Smooth muscle cell (in vitro differentiated cells): ENCODE results near the gene STK10. TPM values are rescaled to one million over a fixed set of nuclear protein-coding genes. Genes with fewer than 3 reads are reported as not detected.

Experiments
- DNase-seq: peaks from one replicate; lab custom pipeline; 2025; ENCODE audit not compliant: unreplicated experiment; lab: John Stamatoyannopoulos, UW
- H2AFZ ChIP-seq: fragments of 200-600 bp; sonication (generic); 2 replicates; pipeline ENCODE4 v1.6.0; 2016; ENCODE audit warnings: antibody characterized with exemption, low read depth, mild to moderate bottlenecking
- H3F3A ChIP-seq: fragments of 200-600 bp; sonication (generic); 2 replicates; pipeline ENCODE4 v1.6.0; 2017; ENCODE audit warnings: antibody characterized with exemption, low read depth
- H3K27ac ChIP-seq: fragments of 200-600 bp; sonication (generic); 2 replicates; pipeline ENCODE4 v1.5.1; 2016; ENCODE audit warnings: low read depth, mild to moderate bottlenecking
- H3K27me3 ChIP-seq: fragments of 200-600 bp; sonication (generic); 2 replicates; pipeline ENCODE4 v1.6.1; 2016; ENCODE audit warnings: low read depth, mild to moderate bottlenecking
- H3K36me3 ChIP-seq: fragments of 200-600 bp; sonication (generic); 2 replicates; pipeline ENCODE4 v1.5.1; 2016; ENCODE audit warnings: low read depth
- H3K4me1 ChIP-seq: fragments of 200-600 bp; sonication (generic); 2 replicates; pipeline ENCODE4 v1.5.1; 2016; ENCODE audit warnings: low read depth
- H3K4me2 ChIP-seq: fragments of 200-600 bp; sonication (generic); 2 replicates; pipeline ENCODE4 v1.6.0; 2016; ENCODE audit warnings: mild to moderate bottlenecking
- H3K4me3 ChIP-seq: fragments of 200-600 bp; sonication (generic); 2 replicates; pipeline ENCODE4 v1.5.1; 2016; ENCODE audit warnings: mild to moderate bottlenecking
- H3K79me2 ChIP-seq: fragments of 200-600 bp; sonication (generic); 2 replicates; pipeline ENCODE4 v1.6.0; 2016; ENCODE audit warnings: low read depth, mild to moderate bottlenecking
- H3K9ac ChIP-seq: fragments of 200-600 bp; sonication (generic); 2 replicates; pipeline ENCODE4 v1.6.0; 2016; ENCODE audit warnings: low read depth
- H3K9me3 ChIP-seq: fragments of 200-600 bp; sonication (generic); replicated peaks from 2 replicates; pipeline ENCODE4 v1.5.1; 2016; ENCODE audit warnings: low read depth
- H4K20me1 ChIP-seq: fragments of 200-600 bp; sonication (generic); 2 replicates; pipeline ENCODE4 v1.6.0; 2016; ENCODE audit warnings: low read depth
- WGBS: methylation state at CpG from one replicate; pipeline ENCODE4 v1.1.7; 2016; ENCODE audit warnings: low lambda C conversion rate; 5-methylcytosine and 5-hydroxymethylcytosine counted together
- polyA plus RNA-seq: library from polyadenylated mRNA; unstranded; fragments of >200 nt; fragmentation: Nextera tagmentation; extraction: Ambion mirVana; gene quantifications from 2 replicates; pipeline ENCODE4 v1.2.1, GENCODE V29; 2016
- total RNA-seq: library from RNA; depleted of rRNA; stranded (reverse); fragments of >200 nt; gene quantifications from 2 replicates; pipeline ENCODE4 v1.2.3, GENCODE V29; 2014
- TF ChIP-seq, protein P1 (sequence below): fragments of 200-600 bp; sonication (generic); IDR thresholded peaks from 2 replicates; pipeline ENCODE4 v1.5.1; 2017; ENCODE audit warnings: borderline replicate concordance, mild to moderate bottlenecking, antibody characterized with exemption; ENCODE audit not compliant: insufficient read depth, poor library complexity, severe bottlenecking

Gene STK10
- total and polyA plus RNA-seq, 2 experiments from 2014 or later: 10.7 to 26.0 TPM

DNA sequence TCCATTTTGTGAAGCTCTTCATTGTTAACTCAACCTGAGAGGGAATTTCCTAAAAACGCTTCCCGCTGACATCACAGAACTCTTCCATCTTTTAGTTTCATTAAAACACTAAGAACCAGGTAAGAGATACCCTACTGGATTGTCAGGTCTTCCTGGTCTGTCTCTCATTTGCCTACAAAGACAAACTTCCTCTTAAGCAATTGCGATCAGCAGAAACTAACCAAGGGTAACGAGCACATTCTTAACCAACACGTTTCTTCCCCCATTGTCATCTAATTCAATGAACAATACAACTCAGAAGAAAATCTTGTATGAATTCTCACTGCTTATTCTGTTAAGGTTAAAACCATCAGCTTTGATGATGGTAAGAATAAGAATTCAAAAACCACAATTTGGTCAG lies 188.1 kb downstream of the STK10 start:
- TF ChIP-seq, protein P1, sequence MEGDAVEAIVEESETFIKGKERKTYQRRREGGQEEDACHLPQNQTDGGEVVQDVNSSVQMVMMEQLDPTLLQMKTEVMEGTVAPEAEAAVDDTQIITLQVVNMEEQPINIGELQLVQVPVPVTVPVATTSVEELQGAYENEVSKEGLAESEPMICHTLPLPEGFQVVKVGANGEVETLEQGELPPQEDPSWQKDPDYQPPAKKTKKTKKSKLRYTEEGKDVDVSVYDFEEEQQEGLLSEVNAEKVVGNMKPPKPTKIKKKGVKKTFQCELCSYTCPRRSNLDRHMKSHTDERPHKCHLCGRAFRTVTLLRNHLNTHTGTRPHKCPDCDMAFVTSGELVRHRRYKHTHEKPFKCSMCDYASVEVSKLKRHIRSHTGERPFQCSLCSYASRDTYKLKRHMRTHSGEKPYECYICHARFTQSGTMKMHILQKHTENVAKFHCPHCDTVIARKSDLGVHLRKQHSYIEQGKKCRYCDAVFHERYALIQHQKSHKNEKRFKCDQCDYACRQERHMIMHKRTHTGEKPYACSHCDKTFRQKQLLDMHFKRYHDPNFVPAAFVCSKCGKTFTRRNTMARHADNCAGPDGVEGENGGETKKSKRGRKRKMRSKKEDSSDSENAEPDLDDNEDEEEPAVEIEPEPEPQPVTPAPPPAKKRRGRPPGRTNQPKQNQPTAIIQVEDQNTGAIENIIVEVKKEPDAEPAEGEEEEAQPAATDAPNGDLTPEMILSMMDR: no peak
- no peak overlapping the region for H3K9ac ChIP-seq
- 67% methylated on average over 5 of the region's 5 CpGs for WGBS
- no peak overlapping the region for H3K4me3 ChIP-seq
- peaks cover 100% of the 10 kb centered on the region for H4K20me1 ChIP-seq
- no peaks in the 10 kb centered on the region for H3K9me3 ChIP-seq
- peaks cover 2% of the 10 kb centered on the region for H3F3A ChIP-seq
- H3K4me2 ChIP-seq: no peak overlapping the region
- H3K4me1 ChIP-seq: peaks cover 35% of the 10 kb centered on the region
- no peak for DNase-seq
- peaks cover 100% of the 10 kb centered on the region for H3K79me2 ChIP-seq
- no peak overlapping the region for H2AFZ ChIP-seq
- H3K27ac ChIP-seq: no peak overlapping the region
- H3K27me3 ChIP-seq: no peaks in the 10 kb centered on the region
- H3K36me3 ChIP-seq: no peaks in the 10 kb centered on the region

DNA sequence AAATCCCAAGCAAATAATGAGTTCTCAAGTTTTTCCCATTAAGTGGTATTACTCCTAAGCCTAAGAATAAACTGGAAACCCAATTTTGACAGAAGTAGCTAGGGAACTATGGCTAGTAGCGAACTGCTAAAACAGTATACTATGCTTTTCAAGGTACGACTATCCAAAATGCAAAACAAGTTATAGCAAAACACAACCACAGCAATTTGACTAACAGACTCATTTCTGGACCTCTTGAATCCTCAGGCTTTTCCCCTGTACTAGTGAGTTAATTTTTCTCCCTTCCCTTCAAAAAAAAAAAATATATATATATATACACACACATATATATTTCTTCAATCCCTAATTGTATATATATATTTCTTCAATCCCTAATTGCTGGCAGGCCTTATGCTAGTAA lies 188.9 kb downstream of the STK10 start:
- Histone ChIP-seq H3K36me3 (no peaks in the 10 kb centered on the region), H3K4me1 (peaks cover 27% of the 10 kb centered on the region), H4K20me1 (peaks cover 100% of the 10 kb centered on the region), H3K27ac (no peak overlapping the region), H2AFZ (no peak overlapping the region), H3F3A (no peaks in the 10 kb centered on the region), H3K9ac (no peak overlapping the region), H3K79me2 (peaks cover 100% of the 10 kb centered on the region), H3K27me3 (no peaks in the 10 kb centered on the region), H3K9me3 (no peaks in the 10 kb centered on the region), H3K4me2 (no peak overlapping the region), H3K4me3 (no peak overlapping the region)
- TF ChIP-seq, protein P1: no peak
- 93% methylated on average over 2 of the region's 2 CpGs for WGBS
- no peak for DNase-seq

DNA sequence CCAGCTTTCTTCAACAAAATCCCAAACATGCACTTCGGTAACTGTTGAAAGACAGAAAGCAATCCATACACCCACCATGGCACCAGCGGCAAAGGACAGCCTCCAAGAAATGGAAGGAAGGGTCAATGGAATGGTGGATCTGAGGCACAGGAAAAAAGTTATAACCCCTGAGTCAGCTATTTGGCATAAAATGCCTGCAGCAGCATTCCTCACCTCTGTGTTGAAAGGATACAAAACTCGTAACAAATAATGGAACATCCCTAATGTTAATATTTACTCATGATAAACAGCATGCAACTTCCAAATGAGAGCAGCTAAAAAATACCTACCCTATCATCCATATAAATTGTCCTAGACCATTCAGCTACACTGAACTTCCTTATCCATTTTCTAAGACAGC lies 191.0 kb downstream of the STK10 start:
- Histone ChIP-seq H2AFZ (no peak overlapping the region), H3F3A (no peaks in the 10 kb centered on the region), H4K20me1 (peaks cover 100% of the 10 kb centered on the region), H3K9ac (no peak overlapping the region), H3K27ac (no peak overlapping the region), H3K79me2 (peaks cover 100% of the 10 kb centered on the region), H3K4me1 (peaks cover 18% of the 10 kb centered on the region), H3K27me3 (no peaks in the 10 kb centered on the region), H3K4me2 (no peak overlapping the region), H3K4me3 (no peak overlapping the region), H3K36me3 (no peaks in the 10 kb centered on the region), H3K9me3 (no peaks in the 10 kb centered on the region)
- no peak for DNase-seq
- TF ChIP-seq, protein P1: no peak
- WGBS: 63% methylated on average over 3 of the region's 3 CpGs

DNA sequence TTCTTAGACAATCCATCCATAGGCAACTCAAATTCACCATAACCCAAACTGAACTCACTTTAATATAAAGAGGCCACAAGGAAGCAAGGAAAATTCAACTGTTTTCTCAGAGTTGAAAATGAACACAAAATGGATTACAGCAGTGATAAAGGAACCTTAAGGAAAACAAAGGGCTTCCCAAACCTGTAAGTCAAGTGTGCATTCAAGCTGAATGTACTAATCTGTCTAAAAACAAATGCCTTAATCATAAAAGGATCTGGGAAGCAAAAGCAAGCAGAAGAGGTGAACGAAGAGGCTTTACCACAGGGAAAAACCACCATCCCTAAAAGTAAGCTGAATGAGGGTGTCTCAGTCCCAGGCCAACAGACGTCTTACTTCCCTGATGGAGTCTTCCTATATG lies 195.2 kb downstream of the STK10 start:
- Histone ChIP-seq H3K27ac (no peak overlapping the region), H3K79me2 (peaks cover 97% of the 10 kb centered on the region), H4K20me1 (peaks cover 100% of the 10 kb centered on the region), H3F3A (no peaks in the 10 kb centered on the region), H3K36me3 (no peaks in the 10 kb centered on the region), H3K9me3 (no peaks in the 10 kb centered on the region), H3K4me1 (no peaks in the 10 kb centered on the region), H3K9ac (no peak overlapping the region), H3K4me2 (no peak overlapping the region), H3K27me3 (no peaks in the 10 kb centered on the region), H2AFZ (no peak overlapping the region), H3K4me3 (no peak overlapping the region)
- WGBS: 89% methylated on average over 2 of the region's 2 CpGs
- no peak for DNase-seq
- TF ChIP-seq, protein P1: no peak
